CD4-positive, alpha-beta memory T cell (primary cell): ENCODE measurements around the gene IGSF8. TPM values are rescaled to one million over a fixed set of nuclear protein-coding genes. Genes with fewer than 3 reads are reported as not detected.

Source experiments
- CTCF ChIA-PET: fragments of 350-600 bp; sonication (Branson Sonifier 250); formaldehyde crosslinking; loops from one replicate; lab custom pipeline; 2021; ENCODE audit warnings: inconsistent platforms; ENCODE audit not compliant: partially characterized antibody; lab: Charles Lee
- POLR2A ChIA-PET: fragments of 350-600 bp; sonication (Branson Sonifier 250); formaldehyde crosslinking; loops from one replicate; lab custom pipeline; 2021; ENCODE audit not compliant: partially characterized antibody; lab: Charles Lee
- DNase-seq, 5 donors: peaks; one replicate each; pipeline versions ENCODE4 v3.0.0 to v3.0.0-alpha.2; 2020 to 2022; ENCODE audit warnings: mixed read lengths in 1 of 5
- H3K27ac ChIP-seq: one replicate; pipeline ENCODE4 v1.7.0; 2013; ENCODE audit warnings: low read depth, low read length
- H3K27me3 ChIP-seq: 2 replicates; pipeline ENCODE4 v1.7.0; 2013; ENCODE audit warnings: mild to moderate bottlenecking, low read length, moderate library complexity; ENCODE audit not compliant: insufficient read depth
- H3K36me3 ChIP-seq: 2 replicates; pipeline ENCODE4 v1.7.0; 2013; ENCODE audit warnings: mild to moderate bottlenecking, low read length, moderate library complexity; ENCODE audit not compliant: insufficient read depth
- H3K4me1 ChIP-seq: 2 replicates; pipeline ENCODE4 v1.7.0; 2013; ENCODE audit warnings: mild to moderate bottlenecking, low read length, moderate library complexity; ENCODE audit not compliant: insufficient read depth
- H3K4me3 ChIP-seq, 2 donors: one replicate each; pipeline ENCODE4 v1.7.0; 2013; ENCODE audit warnings: low read length in 2 of 2, mild to moderate bottlenecking in 1 of 2
- H3K9me3 ChIP-seq, 2 donors: one replicate each; pipeline ENCODE4 v1.7.0; 2013; ENCODE audit warnings: low read length in 2 of 2, control low read depth in 1 of 2; ENCODE audit not compliant: control insufficient read depth in 1 of 2
- H3K27ac Mint-ChIP-seq, 7 donors: one replicate each; pipeline ENCODE4 v1.8.0; 2020 to 2021; ENCODE audit warnings: mixed read lengths in 7 of 7, mild to moderate bottlenecking in 6 of 7, inconsistent platforms in 3 of 7, moderate library complexity in 3 of 7
- H3K27me3 Mint-ChIP-seq, 2 donors: one replicate each; pipeline ENCODE4 v1.8.0; 2020 to 2021; ENCODE audit warnings: mixed read lengths in 2 of 2
- H3K36me3 Mint-ChIP-seq, 2 donors: one replicate each; pipeline ENCODE4 v1.8.0; 2020 to 2021; ENCODE audit warnings: mixed read lengths in 2 of 2, inconsistent platforms in 1 of 2, mild to moderate bottlenecking in 1 of 2
- H3K4me1 Mint-ChIP-seq, 4 donors: one replicate each; pipeline ENCODE4 v1.8.0; 2020 to 2021; ENCODE audit warnings: mixed read lengths in 4 of 4, mild to moderate bottlenecking in 1 of 4
- H3K4me3 Mint-ChIP-seq, 8 donors: one replicate each; pipeline ENCODE4 v1.8.0; 2020 to 2021; ENCODE audit warnings: mixed read lengths in 8 of 8, mild to moderate bottlenecking in 7 of 8, moderate library complexity in 6 of 8, inconsistent platforms in 3 of 8
- H3K9me3 Mint-ChIP-seq, 8 donors: one replicate each; pipeline ENCODE4 v1.8.0; 2020 to 2021; ENCODE audit warnings: mixed read lengths in 8 of 8, mild to moderate bottlenecking in 5 of 8, inconsistent platforms in 3 of 8, moderate library complexity in 1 of 8
- intact Hi-C: fragments of 100-400 bp; cut with micrococcal nuclease; formaldehyde crosslinking; loops from one replicate; pipeline ENCODE4 v1.15.1; 2023
- polyA plus RNA-seq, 2 donors: library from polyadenylated mRNA; unstranded; fragments of 300-500 nt; fragmentation: Illumina TruSeq; gene quantifications; one replicate each; pipeline ENCODE4 v1.2.3, GENCODE V29; 2021
- total RNA-seq, 2 experiments: library from RNA; stranded (reverse); gene quantifications; one replicate each; pipeline ENCODE4 v1.2.3, GENCODE V29; 2021

The IGSF8 gene
- total and polyA plus RNA-seq, 4 experiments from 2014 or later: 36.8 to 51.2 (median 47.9) TPM

- intact Hi-C loops: loop anchor here (1.0 to 5.0 kb wide), 3 partner anchors 39 to 332 kb away; no protein-coding TSS in a partner anchor
- Mint-ChIP-seq H3K9me3 (peaks cover 0 to 2% (median 0%) of the 10 kb centered on the region in 8 donors), H3K4me1 (peaks cover 6 to 12% (median 9%) of the 10 kb centered on the region in 4 donors), H3K36me3 (no peaks in the 10 kb centered on the region), H3K4me3 (no peak overlapping the region), H3K27ac (no peak overlapping the region), H3K27me3 (peaks cover 13 to 14% of the 10 kb centered on the region in 2 donors)
- no peak for DNase-seq
- ChIA-PET POLR2A (interaction anchor here (1.9 kb wide), 1 partner anchor 14 kb away, joined by 4 read pairs; the partner anchor contains the start of gene PIGM), CTCF (interaction anchor here (0.7 to 5.1 kb wide), 18 partner anchors 8 to 333 kb away, joined by 3 to 141 read pairs (median 4); partner anchors contain the start of genes KCNJ10, KCNJ9 and PIGM)
- H3K27ac ChIP-seq: no peak overlapping the region
- no peaks in the 10 kb centered on the region for H3K9me3 ChIP-seq
- peaks cover 10% of the 10 kb centered on the region for H3K4me1 ChIP-seq
- no peaks in the 10 kb centered on the region for H3K36me3 ChIP-seq
- no peaks in the 10 kb centered on the region for H3K27me3 ChIP-seq
- no peak overlapping the region for H3K4me3 ChIP-seq
These were observed 52.8 kb downstream of the IGSF8 start for GRCh38 chr1:160045653-160046052.

- no peak overlapping the region for H3K27ac ChIP-seq
- peaks cover 0 to 5% of the 10 kb centered on the region in 2 donors for H3K36me3 Mint-ChIP-seq
- H3K27me3 Mint-ChIP-seq: peaks cover 11 to 12% of the 10 kb centered on the region in 2 donors
- H3K9me3 ChIP-seq: no peaks in the 10 kb centered on the region
- H3K9me3 Mint-ChIP-seq: no peaks in the 10 kb centered on the region
- no peaks in the 10 kb centered on the region for H3K36me3 ChIP-seq
- intact Hi-C loops: no loop called here
- peaks cover 10% of the 10 kb centered on the region for H3K4me1 ChIP-seq
- H3K27me3 ChIP-seq: no peaks in the 10 kb centered on the region
- ChIA-PET POLR2A (no interaction called here), CTCF (interaction anchor here (1.9 kb wide), 1 partner anchor 35 kb away, joined by 7 read pairs; no protein-coding TSS in a partner anchor)
- H3K4me3 Mint-ChIP-seq: no peak overlapping the region
- H3K4me3 ChIP-seq: no peak overlapping the region
- peaks cover 6 to 12% (median 9%) of the 10 kb centered on the region in 4 donors for H3K4me1 Mint-ChIP-seq
- DNase-seq: no peak
- H3K27ac Mint-ChIP-seq: no peak overlapping the region
These were observed 54.9 kb downstream of the IGSF8 start for GRCh38 chr1:160043543-160043942.

Other genes with a start within 250 kb of the IGSF8 start
- not detected for gene VSIG8, start 236.0 kb downstream of the IGSF8 start, total RNA-seq
- not detected for gene VSIG8, start 236.0 kb downstream of the IGSF8 start, polyA plus RNA-seq
- gene CFAP45, start 198.5 kb downstream of the IGSF8 start, total RNA-seq: under 1 TPM in 1 of 2 experiments, not detected in 1; 0.67 TPM
- gene CFAP45, start 198.5 kb downstream of the IGSF8 start, polyA plus RNA-seq: under 1 TPM; 0.15 to 0.52 TPM
- gene TAGLN2, start 173.1 kb downstream of the IGSF8 start, total RNA-seq: 100 to 1,000 TPM; 196 to 207 TPM
- gene TAGLN2, start 173.1 kb downstream of the IGSF8 start, polyA plus RNA-seq: 1,000 to 10,000 TPM; 1,014 to 1,289 TPM
- not detected for gene IGSF9, start 153.0 kb downstream of the IGSF8 start, total RNA-seq
- gene IGSF9, start 153.0 kb downstream of the IGSF8 start, polyA plus RNA-seq: not detected
- gene SLAMF9, start 144.4 kb downstream of the IGSF8 start, total RNA-seq: not detected
- gene SLAMF9, start 144.4 kb downstream of the IGSF8 start, polyA plus RNA-seq: not detected
- 10 to 100 TPM; 11.7 to 12.3 TPM for gene PIGM, start 66.6 kb downstream of the IGSF8 start, total RNA-seq
- 1 to 10 TPM; 2.9 to 3.5 TPM for gene PIGM, start 66.6 kb downstream of the IGSF8 start, polyA plus RNA-seq
- not detected for gene KCNJ10, start 28.5 kb downstream of the IGSF8 start, total RNA-seq
- under 1 TPM in 1 of 2 donors, not detected in 1; 0.08 TPM for gene KCNJ10, start 28.5 kb downstream of the IGSF8 start, polyA plus RNA-seq
- not detected for gene KCNJ9, start 17.1 kb downstream of the IGSF8 start, total RNA-seq
- gene KCNJ9, start 17.1 kb downstream of the IGSF8 start, polyA plus RNA-seq: not detected
- gene ATP1A2, start 17.1 kb upstream of the IGSF8 start, total RNA-seq: not detected
- gene ATP1A2, start 17.1 kb upstream of the IGSF8 start, polyA plus RNA-seq: not detected
- gene ATP1A4, start 53.0 kb upstream of the IGSF8 start, total RNA-seq: not detected
- gene ATP1A4, start 53.0 kb upstream of the IGSF8 start, polyA plus RNA-seq: not detected
- not detected for gene CASQ1, start 92.0 kb upstream of the IGSF8 start, total RNA-seq
- gene CASQ1, start 92.0 kb upstream of the IGSF8 start, polyA plus RNA-seq: not detected
- gene PEA15, start 106.8 kb upstream of the IGSF8 start, total RNA-seq: 10 to 100 TPM; 23.1 to 25.1 TPM
- gene PEA15, start 106.8 kb upstream of the IGSF8 start, polyA plus RNA-seq: 10 to 100 TPM in 1 of 2 donors, 1 to 10 TPM in 1; 7.6 to 10.0 TPM
- gene DCAF8, start 163.9 kb upstream of the IGSF8 start, total RNA-seq: 100 to 1,000 TPM; 211 to 223 TPM
- gene DCAF8, start 163.9 kb upstream of the IGSF8 start, polyA plus RNA-seq: 10 to 100 TPM; 57.5 to 67.8 TPM
- 10 to 100 TPM; 53.5 to 60.6 TPM for gene PEX19, start 186.5 kb upstream of the IGSF8 start, total RNA-seq
- 10 to 100 TPM; 41.2 to 84.0 TPM for gene PEX19, start 186.5 kb upstream of the IGSF8 start, polyA plus RNA-seq
- gene COPA, start 244.6 kb upstream of the IGSF8 start, total RNA-seq: 100 to 1,000 TPM; 128 to 132 TPM
- gene COPA, start 244.6 kb upstream of the IGSF8 start, polyA plus RNA-seq: 100 to 1,000 TPM; 115 to 150 TPM
- 10 to 100 TPM; 62.2 to 68.0 TPM for gene NCSTN, start 244.8 kb upstream of the IGSF8 start, total RNA-seq
- 10 to 100 TPM; 68.1 to 93.1 TPM for gene NCSTN, start 244.8 kb upstream of the IGSF8 start, polyA plus RNA-seq